Spleen (tissue), 11 donors: Measurements from ENCODE around the gene CFAP251. TPM values are rescaled to one million over a fixed set of nuclear protein-coding genes. Genes with fewer than 3 reads are reported as not detected.

Experiments
- DNase-seq: peaks from one replicate; pipeline ENCODE4 v3.0.0-alpha.2; 2020
- H3K27ac ChIP-seq, 8 donors: fragments of 200-600 bp; sonication (generic) in 7 of 8; 1 replicate in 4 of 8; 2 replicates in 4 of 8; pipeline versions ENCODE4 v1.5.0 to v1.8.0; 2016 to 2021; ENCODE audit warnings: inconsistent platforms in 4 of 8, mild to moderate bottlenecking in 4 of 8, moderate library complexity in 1 of 8
- H3K27me3 ChIP-seq, 7 donors: fragments of 200-600 bp; sonication (generic) in 6 of 7; replicated peaks in 1 of 7; 1 replicate in 4 of 7; 2 replicates in 3 of 7; pipeline versions ENCODE4 v1.5.0 to v1.8.0; 2016 to 2021; ENCODE audit warnings: inconsistent platforms in 3 of 7, mild to moderate bottlenecking in 1 of 7
- H3K36me3 ChIP-seq, 6 donors: fragments of 200-600 bp; sonication (generic) in 5 of 6; 1 replicate in 4 of 6; 2 replicates in 2 of 6; pipeline versions ENCODE4 v1.5.0 to v1.8.0; 2016 to 2021; ENCODE audit warnings: inconsistent platforms in 2 of 6
- H3K4me1 ChIP-seq, 6 donors: fragments of 200-600 bp; sonication (generic) in 5 of 6; 1 replicate in 3 of 6; 2 replicates in 3 of 6; pipeline versions ENCODE4 v1.5.0 to v1.8.0; 2016 to 2021; ENCODE audit warnings: inconsistent platforms in 3 of 6
- H3K4me3 ChIP-seq, 8 donors: fragments of 200-600 bp; sonication (generic) in 7 of 8; 1 replicate in 4 of 8; 2 replicates in 4 of 8; pipeline versions ENCODE4 v1.5.0 to v1.8.0; 2016 to 2021; ENCODE audit warnings: inconsistent platforms in 4 of 8, mild to moderate bottlenecking in 4 of 8, moderate library complexity in 2 of 8
- H3K9me3 ChIP-seq, 8 donors: fragments of 200-600 bp; sonication (generic) in 7 of 8; 1 replicate in 4 of 8; 2 replicates in 4 of 8; pipeline versions ENCODE4 v1.5.0 to v1.8.0; 2016 to 2021; ENCODE audit warnings: inconsistent platforms in 4 of 8
- CTCF ChIP-seq, 11 experiments: fragments of 200-600 bp in 7 of 11; fragments of 450-650 bp in 4 of 11; sonication (generic) in 4 of 11; IDR thresholded peaks in 8 of 11; conservative IDR thresholded peaks in 3 of 11; 1 replicate in 7 of 11; 2 replicates in 4 of 11; pipeline versions ENCODE4 v1.4.0 to v1.8.0; 2016 to 2021; ENCODE audit warnings: antibody characterized with exemption in 11 of 11, inconsistent platforms in 4 of 11, mild to moderate bottlenecking in 1 of 11
- POLR2A ChIP-seq, 3 donors: fragments of 450-650 bp; IDR thresholded peaks; one replicate each; pipeline ENCODE4 v1.5.1; 2017; ENCODE audit warnings: antibody characterized with exemption in 3 of 3, mild to moderate bottlenecking in 1 of 3
- POLR2AphosphoS5 ChIP-seq, 3 donors: sonication (generic); formaldehyde crosslinking; IDR thresholded peaks; one replicate each; pipeline ENCODE4 v1.5.1; 2017; ENCODE audit warnings: antibody characterized with exemption in 3 of 3
- WGBS, 5 donors: extraction: QIAGEN DNeasy Blood & Tissue Kit in 3 of 5; methylation state at CpG; one replicate each; pipeline versions ENCODE4 v1.1.5 to v1.1.7; 2013 to 2018; 5-methylcytosine and 5-hydroxymethylcytosine counted together
- intact Hi-C: fragments of 100-400 bp; cut with DNase I; formaldehyde crosslinking; loops from one replicate; pipeline ENCODE4 v1.15.0; 2023; ENCODE audit warnings: low total_unique reads
- polyA plus RNA-seq, 3 donors: library from polyadenylated mRNA; stranded (reverse); fragments of 200-250 nt; gene quantifications; one replicate each; pipeline ENCODE4 v1.2.1, GENCODE V29; 2013
- total RNA-seq, 7 donors: library from RNA; depleted of rRNA in 3 of 7; stranded (reverse); fragments of >200 nt in 3 of 7; fragmentation: NEBNext Ultra II Directional in 4 of 7; extraction: Animal tissue kit (Norgen Biotek cat#: 25700) in 4 of 7; gene quantifications; one replicate each; pipeline versions ENCODE4 v1.1.0 to v1.2.1, GENCODE V29; 2016 to 2021
- donor health status: healthy with polysubstance abuse.
- donor health status: DM: no; HTN: no; CAD: no; lungs with moderate emphysema.
- donor health status: DM: no; HTN: no; CAD: no.
- donor health status: Bipolar disorder and iron deficiency.
- donor health status: healthy.
- donor health status: DM: no; HTN: no; CAD: no.
- donor health status: DM: yes; HTN: yes; CAD: no.

The CFAP251 gene
- total and polyA plus RNA-seq, 10 donors, result 1.3 to 10.5 (median 3.6) TPM

GRCh38 chr12:121960541-121960940 lies 42.1 kb downstream of the CFAP251 start:
- no peaks in the 10 kb centered on the region for H3K36me3 ChIP-seq
- TF ChIP-seq CTCF (IDR thresholded peaks at IDR 0.05 in 8 of 11, conservative IDR thresholded peaks at IDR 0.05 in 3 of 11), result no peak
- TF ChIP-seq POLR2AphosphoS5 (IDR thresholded peaks at IDR 0.05), result no peak
- TF ChIP-seq POLR2A (IDR thresholded peaks at IDR 0.05), result no peak
- no peaks in the 10 kb centered on the region for H3K27me3 ChIP-seq
- no peak overlapping the region for H3K27ac ChIP-seq
- H3K9me3 ChIP-seq, result no peaks in the 10 kb centered on the region
- H3K4me3 ChIP-seq, result no peak overlapping the region
- 94 to 99% (median 97%) methylated on average over 7 of the region's 7 CpGs for WGBS, 5 donors
- intact Hi-C loops, result no loop called here
- no peak for DNase-seq
- peaks cover 0 to 19% (median 2%) of the 10 kb centered on the region in 6 donors for H3K4me1 ChIP-seq

GRCh38 chr12:121961195-121961879 lies 42.9 kb downstream of the CFAP251 start:
- Histone ChIP-seq H3K4me1 (peaks cover 0 to 12% (median 0%) of the 10 kb centered on the region in 6 donors), H3K36me3 (no peaks in the 10 kb centered on the region), H3K27me3 (no peaks in the 10 kb centered on the region), H3K9me3 (no peaks in the 10 kb centered on the region), H3K4me3 (no peak overlapping the region), H3K27ac (no peak overlapping the region)
- WGBS, 5 donors, result 85 to 94% (median 87%) methylated on average over 5 of the region's 5 CpGs
- DNase-seq, result no peak
- no peak for TF ChIP-seq POLR2AphosphoS5 (IDR thresholded peaks at IDR 0.05)
- TF ChIP-seq CTCF (IDR thresholded peaks at IDR 0.05 in 8 of 11, conservative IDR thresholded peaks at IDR 0.05 in 3 of 11), result no peak
- no peak for TF ChIP-seq POLR2A (IDR thresholded peaks at IDR 0.05)
- intact Hi-C loops, result no loop called here

- 77 to 92% (median 83%) methylated on average over 12 to 15 of the region's 15 CpGs for WGBS, 5 donors
Measured at GRCh38 chr12:121963341-121964018, 45.1 kb downstream of the CFAP251 start.

More at GRCh38 chr12:121963341-121964018, 45.1 kb downstream of the CFAP251 start:
- intact Hi-C loops, result no loop called here
- no peak for DNase-seq
- Histone ChIP-seq H3K4me3 (no peak overlapping the region), H3K27me3 (no peaks in the 10 kb centered on the region), H3K27ac (no peak overlapping the region), H3K4me1 (peaks cover 0 to 17% (median under 1%) of the 10 kb centered on the region in 6 donors), H3K9me3 (no peaks in the 10 kb centered on the region), H3K36me3 (peaks cover 0 to 6% (median 0%) of the 10 kb centered on the region in 6 donors)
- TF ChIP-seq POLR2AphosphoS5 (IDR thresholded peaks at IDR 0.05), result no peak
- TF ChIP-seq POLR2A (IDR thresholded peaks at IDR 0.05), result no peak
- no peak for TF ChIP-seq CTCF (IDR thresholded peaks at IDR 0.05 in 8 of 11, conservative IDR thresholded peaks at IDR 0.05 in 3 of 11)
